ENCODE data around the gene SMIM32.

SMIM32 gene

DNA sequence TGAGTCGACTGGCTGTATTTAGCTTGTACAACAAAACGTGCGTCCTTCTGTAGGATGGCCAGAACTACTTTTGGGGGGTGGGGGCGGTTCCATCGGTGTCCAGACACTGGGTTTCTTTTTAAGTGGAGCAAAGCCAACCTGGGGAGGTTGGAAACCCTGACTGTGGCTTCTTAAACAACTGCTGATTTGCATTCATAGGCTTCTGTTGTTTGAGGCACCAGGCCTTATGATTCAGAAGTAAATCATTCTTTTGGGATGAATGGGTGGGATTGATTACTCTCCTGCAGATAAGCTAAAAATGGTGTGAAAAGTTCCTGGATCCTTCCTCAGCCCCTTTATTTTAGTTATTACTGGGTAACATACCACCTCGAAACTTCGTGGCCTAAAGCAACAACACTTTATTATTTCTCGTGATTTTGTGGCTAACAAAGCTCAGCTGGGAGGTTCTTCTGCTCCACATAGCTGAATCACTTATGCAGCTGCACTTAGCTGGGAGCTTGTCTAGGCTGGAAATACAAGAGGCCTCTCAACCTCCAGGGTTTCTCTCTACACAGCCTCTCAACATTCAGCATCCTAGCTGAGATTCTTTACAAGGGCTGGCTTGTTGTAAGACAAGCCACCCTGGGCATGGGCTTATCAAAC lies 12.2 kb upstream of the SMIM32 start:
- no peak overlapping the region for H3K4me3 ChIP-seq (ENCODE audit: low read depth, low read length)
- no peak for DNase-seq (ENCODE audit: low read depth, low spot score)
- CTCF ChIA-PET: interaction anchor here (1.1 kb wide), 1 partner anchor 316 kb away, joined by 3 read pairs; no protein-coding TSS in a partner anchor
- TF ChIP-seq CTCF (IDR thresholded peaks at IDR 0.05; ENCODE audit: insufficient read depth, low read length, missing control alignments): no peak
- POLR2A ChIA-PET: no interaction called here

GRCh38 chr5:136203303-136203922 lies 10.5 kb upstream of the SMIM32 start:
- no peak for DNase-seq (ENCODE audit: low read depth, low spot score)
- ChIA-PET CTCF (no interaction called here), POLR2A (no interaction called here)
- no peak for TF ChIP-seq CTCF (IDR thresholded peaks at IDR 0.05; ENCODE audit: insufficient read depth, low read length, missing control alignments)
- no peak overlapping the region for H3K4me3 ChIP-seq (ENCODE audit: low read depth, low read length)

DNA sequence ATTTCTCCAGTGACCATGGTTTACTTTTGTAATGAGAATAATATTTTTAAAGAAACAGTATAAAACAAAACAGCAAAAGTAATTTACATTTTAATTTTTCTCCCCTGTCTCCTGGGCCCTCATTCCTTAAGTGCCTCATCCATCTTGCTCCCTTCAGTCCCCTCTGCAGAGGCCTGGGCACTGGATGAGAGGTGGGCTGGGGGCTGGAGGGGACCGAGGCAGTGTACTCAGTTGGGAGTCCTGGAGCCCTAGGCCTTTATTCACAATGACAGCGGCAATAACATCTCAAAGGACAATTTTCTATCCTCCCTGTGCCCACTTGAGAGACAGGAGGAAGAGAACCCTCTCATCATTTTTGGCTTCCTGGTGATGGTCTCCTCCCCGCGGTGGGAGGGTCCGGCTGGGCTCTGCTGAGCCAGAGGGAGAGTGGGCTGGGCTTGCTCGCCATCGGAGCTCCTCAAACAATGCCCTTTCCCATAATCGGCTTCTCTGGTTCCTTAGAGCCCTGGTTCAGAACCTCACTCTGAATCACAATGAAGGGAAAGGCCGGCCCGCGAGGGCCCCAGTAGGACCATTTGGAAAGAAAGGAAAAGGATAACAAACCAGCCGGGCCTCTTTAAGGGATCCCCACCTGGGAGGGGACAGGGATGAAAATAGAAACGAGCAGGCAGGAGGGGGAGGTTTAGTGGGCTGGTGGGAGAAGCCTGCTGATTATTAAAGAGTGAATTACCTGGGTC lies 9.7 kb upstream of the SMIM32 start:
- ChIA-PET POLR2A (no interaction called here), CTCF (no interaction called here)
- no peak overlapping the region for H3K4me3 ChIP-seq (ENCODE audit: low read depth, low read length)
- no peak for TF ChIP-seq CTCF (IDR thresholded peaks at IDR 0.05; ENCODE audit: insufficient read depth, low read length, missing control alignments)
- DNase-seq (ENCODE audit: low read depth, low spot score): no peak

DNA sequence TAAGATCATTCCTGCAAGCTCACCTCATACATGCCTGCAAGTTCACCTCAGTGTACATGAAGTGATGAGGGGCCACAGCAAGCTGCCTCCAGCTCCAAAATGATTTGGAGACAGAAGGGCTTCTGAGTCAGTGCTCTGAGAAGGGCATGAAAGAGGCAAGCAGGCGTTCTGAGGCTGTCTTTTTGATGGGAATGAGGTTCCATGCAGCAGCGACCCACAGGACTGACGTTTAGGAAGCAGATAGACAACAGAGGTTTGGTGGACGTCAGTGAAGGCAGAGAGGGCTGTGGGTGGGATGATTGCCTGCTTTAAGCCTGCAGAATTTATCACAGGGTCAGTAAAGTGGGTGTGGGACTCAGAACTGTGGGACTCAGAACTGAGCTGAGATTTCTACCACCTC lies 8.9 kb upstream of the SMIM32 start:
- no peak for TF ChIP-seq CTCF (IDR thresholded peaks at IDR 0.05; ENCODE audit: insufficient read depth, low read length, missing control alignments)
- POLR2A ChIA-PET: no interaction called here
- CTCF ChIA-PET: interaction anchor here (1.0 kb wide), 1 partner anchor 12 kb away, joined by 3 read pairs; no protein-coding TSS in a partner anchor
- DNase-seq (ENCODE audit: low read depth, low spot score): no peak
- H3K4me3 ChIP-seq (ENCODE audit: low read depth, low read length): no peak overlapping the region

DNA sequence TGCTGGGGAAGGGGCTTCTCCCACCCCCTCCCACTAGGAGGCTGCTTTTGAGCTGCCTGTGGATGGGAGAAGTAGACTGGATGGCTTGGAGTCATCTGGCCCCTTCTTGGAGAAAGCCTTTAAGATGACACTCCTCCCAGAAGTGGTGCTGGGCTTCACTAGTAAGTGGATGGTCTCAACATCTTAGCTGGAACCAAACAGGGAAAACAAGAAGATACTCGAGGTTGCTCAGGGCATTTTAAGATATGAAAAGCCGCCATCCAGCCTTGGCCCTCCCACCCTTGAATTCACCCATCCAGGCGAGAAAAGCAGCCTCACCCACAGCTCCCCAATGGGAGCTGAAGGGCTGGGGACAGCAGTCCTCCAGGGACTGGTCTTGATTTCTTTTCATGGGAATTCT lies 7.8 kb upstream of the SMIM32 start:
- CTCF ChIA-PET: interaction anchor here (0.7 to 1.9 kb wide), 3 partner anchors 11 to 119 kb away, joined by 3 to 6 read pairs (median 3); no protein-coding TSS in a partner anchor
- TF ChIP-seq CTCF (IDR thresholded peaks at IDR 0.05; ENCODE audit: insufficient read depth, low read length, missing control alignments): no peak
- no peak for DNase-seq (ENCODE audit: low read depth, low spot score)
- no peak overlapping the region for H3K4me3 ChIP-seq (ENCODE audit: low read depth, low read length)
- POLR2A ChIA-PET: no interaction called here

GRCh38 chr5:136200130-136200529 lies 7.2 kb upstream of the SMIM32 start:
- ChIA-PET POLR2A (no interaction called here), CTCF (interaction anchor here (1.3 to 2.4 kb wide), 3 partner anchors 10 to 311 kb away, joined by 3 to 8 read pairs (median 6); no protein-coding TSS in a partner anchor)
- DNase-seq (ENCODE audit: low read depth, low spot score): no peak
- TF ChIP-seq CTCF (IDR thresholded peaks at IDR 0.05; ENCODE audit: insufficient read depth, low read length, missing control alignments): no peak
- no peak overlapping the region for H3K4me3 ChIP-seq (ENCODE audit: low read depth, low read length)
